ENCODE results near the gene LRRC1. TPM values are rescaled to one million over a fixed set of nuclear protein-coding genes. Genes with fewer than 3 reads are reported as not detected.

The LRRC1 gene
- total and polyA plus RNA-seq, 4 donors: 0.36 to 6.4 (median 0.94) TPM

DNA sequence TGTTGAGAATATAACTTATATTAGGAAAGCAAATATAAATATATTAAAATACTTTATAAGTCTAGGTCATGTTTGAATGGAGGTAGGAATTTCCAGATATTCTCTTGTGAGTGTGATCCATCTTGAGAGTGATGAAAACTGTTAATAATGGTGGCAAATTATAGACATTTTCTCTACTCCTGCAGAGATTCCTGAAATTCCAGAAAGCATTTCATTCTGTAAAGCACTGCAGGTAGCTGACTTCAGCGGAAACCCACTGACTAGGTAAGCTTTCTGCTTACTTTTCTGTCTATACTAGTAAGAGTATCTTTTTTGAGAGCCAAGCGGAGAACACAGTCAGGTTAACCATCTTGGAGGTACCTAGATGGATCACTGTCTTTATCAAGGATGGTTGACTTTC is 84.0 kb downstream of the LRRC1 start:
- H3K27ac ChIP-seq (ENCODE audit: low read depth in 1 of 2, low read length in 2 of 2): no peak overlapping the region
- no peak overlapping the region for H3K4me3 ChIP-seq (ENCODE audit: low read depth in 1 of 3, low read length in 3 of 3)
- DNase-seq (ENCODE audit: low spot score): no peak
- H3K4me1 ChIP-seq (ENCODE audit: control insufficient read depth in 4 of 4, insufficient read depth in 4 of 4, low read length in 3 of 4): no peaks in the 10 kb centered on the region
- no peaks in the 10 kb centered on the region for H3K9me3 ChIP-seq (ENCODE audit: control insufficient read depth in 4 of 4, low read length in 3 of 4)
- H3K9ac ChIP-seq (ENCODE audit: low read depth in 1 of 2, low read length in 2 of 2): no peak overlapping the region
- H3K27me3 ChIP-seq (ENCODE audit: control insufficient read depth in 4 of 4, insufficient read depth in 4 of 4, low read length in 3 of 4): no peaks in the 10 kb centered on the region
- no peaks in the 10 kb centered on the region for H3K36me3 ChIP-seq (ENCODE audit: control insufficient read depth in 4 of 4, insufficient read depth in 3 of 4, low read depth in 1 of 4, low read length in 3 of 4)
- 96% methylated on average over 2 of the region's 2 CpGs for WGBS
- TF ChIP-seq FOXA1 (IDR thresholded peaks at IDR 0.05) (no peak), RAD21 (IDR thresholded peaks at IDR 0.05) (no peak), EGR1 (IDR thresholded peaks at IDR 0.05; ENCODE audit: low read depth in 2 of 2) (no peak)
- TF ChIP-seq, protein P1, sequence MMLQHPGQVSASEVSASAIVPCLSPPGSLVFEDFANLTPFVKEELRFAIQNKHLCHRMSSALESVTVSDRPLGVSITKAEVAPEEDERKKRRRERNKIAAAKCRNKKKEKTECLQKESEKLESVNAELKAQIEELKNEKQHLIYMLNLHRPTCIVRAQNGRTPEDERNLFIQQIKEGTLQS (IDR thresholded peaks at IDR 0.05): no peak

DNA sequence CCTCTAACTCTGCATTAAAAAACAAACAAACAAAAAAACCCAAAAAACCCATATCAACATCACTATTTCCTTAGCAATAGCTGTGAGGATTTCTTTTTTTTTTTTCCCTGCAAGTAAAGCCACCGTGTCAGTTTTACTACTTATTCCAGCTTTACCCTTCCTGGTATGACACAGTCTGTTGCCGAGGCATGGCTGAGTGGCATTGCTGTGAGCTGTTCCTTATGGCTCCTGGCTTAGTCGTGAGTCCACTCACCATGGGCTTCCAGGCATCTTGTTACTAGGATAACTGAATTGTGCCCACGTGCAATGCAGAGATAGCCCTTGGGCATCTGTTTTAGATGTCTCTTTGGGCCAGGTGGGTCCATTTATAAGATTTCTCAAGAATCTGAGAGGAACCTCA is 84.8 kb downstream of the LRRC1 start:
- WGBS: 65% methylated on average over 4 of the region's 4 CpGs
- H3K9me3 ChIP-seq (ENCODE audit: control insufficient read depth in 4 of 4, low read length in 3 of 4): no peaks in the 10 kb centered on the region

DNA sequence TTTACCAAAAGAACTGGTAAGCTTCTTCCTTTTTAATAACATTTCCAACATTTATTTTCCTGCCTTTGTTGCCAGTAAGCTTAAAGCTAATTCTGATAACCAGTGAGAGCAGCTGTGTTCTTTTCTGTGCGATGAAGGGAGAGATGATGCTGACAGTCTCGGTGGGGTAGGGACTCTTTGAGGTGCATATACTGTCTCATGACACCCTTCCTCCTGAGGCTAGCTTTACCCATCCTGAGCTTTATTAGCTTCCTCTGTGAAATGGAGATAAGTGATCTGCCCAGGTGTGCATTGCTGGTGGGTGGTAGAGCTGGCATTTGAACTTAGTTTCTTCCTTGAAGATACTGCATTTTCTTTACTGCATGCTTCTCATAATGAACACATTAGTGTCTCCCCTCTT is 92.5 kb downstream of the LRRC1 start:
- 84% methylated on average over 2 of the region's 2 CpGs for WGBS
- no peaks in the 10 kb centered on the region for H3K27me3 ChIP-seq (ENCODE audit: control insufficient read depth in 4 of 4, insufficient read depth in 4 of 4, low read length in 3 of 4)
- TF ChIP-seq, protein P2, sequence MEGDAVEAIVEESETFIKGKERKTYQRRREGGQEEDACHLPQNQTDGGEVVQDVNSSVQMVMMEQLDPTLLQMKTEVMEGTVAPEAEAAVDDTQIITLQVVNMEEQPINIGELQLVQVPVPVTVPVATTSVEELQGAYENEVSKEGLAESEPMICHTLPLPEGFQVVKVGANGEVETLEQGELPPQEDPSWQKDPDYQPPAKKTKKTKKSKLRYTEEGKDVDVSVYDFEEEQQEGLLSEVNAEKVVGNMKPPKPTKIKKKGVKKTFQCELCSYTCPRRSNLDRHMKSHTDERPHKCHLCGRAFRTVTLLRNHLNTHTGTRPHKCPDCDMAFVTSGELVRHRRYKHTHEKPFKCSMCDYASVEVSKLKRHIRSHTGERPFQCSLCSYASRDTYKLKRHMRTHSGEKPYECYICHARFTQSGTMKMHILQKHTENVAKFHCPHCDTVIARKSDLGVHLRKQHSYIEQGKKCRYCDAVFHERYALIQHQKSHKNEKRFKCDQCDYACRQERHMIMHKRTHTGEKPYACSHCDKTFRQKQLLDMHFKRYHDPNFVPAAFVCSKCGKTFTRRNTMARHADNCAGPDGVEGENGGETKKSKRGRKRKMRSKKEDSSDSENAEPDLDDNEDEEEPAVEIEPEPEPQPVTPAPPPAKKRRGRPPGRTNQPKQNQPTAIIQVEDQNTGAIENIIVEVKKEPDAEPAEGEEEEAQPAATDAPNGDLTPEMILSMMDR (IDR thresholded peaks at IDR 0.05; ENCODE audit: low read depth, low read length, missing input control): no peak
- TF ChIP-seq TAF1 (conservative IDR thresholded peaks at IDR 0.05): no peak
- no peak for TF ChIP-seq HNF4G (IDR thresholded peaks at IDR 0.05)
- H3K9ac ChIP-seq (ENCODE audit: low read depth in 1 of 2, low read length in 2 of 2): no peak overlapping the region
- no peak overlapping the region for H3K4me3 ChIP-seq (ENCODE audit: low read depth in 1 of 3, low read length in 3 of 3)
- H3K36me3 ChIP-seq (ENCODE audit: control insufficient read depth in 4 of 4, insufficient read depth in 3 of 4, low read depth in 1 of 4, low read length in 3 of 4): no peaks in the 10 kb centered on the region
- H3K4me1 ChIP-seq (ENCODE audit: control insufficient read depth in 4 of 4, insufficient read depth in 4 of 4, low read length in 3 of 4): no peaks in the 10 kb centered on the region
- DNase-seq (ENCODE audit: low spot score): no peak
- H3K27ac ChIP-seq (ENCODE audit: low read depth in 1 of 2, low read length in 2 of 2): no peak overlapping the region
- no peaks in the 10 kb centered on the region for H3K9me3 ChIP-seq (ENCODE audit: control insufficient read depth in 4 of 4, low read length in 3 of 4)

More for the DNA sequence above, 84.8 kb downstream of the LRRC1 start:
- Histone ChIP-seq H3K27me3 (ENCODE audit: control insufficient read depth in 4 of 4, insufficient read depth in 4 of 4, low read length in 3 of 4) (no peaks in the 10 kb centered on the region), H3K9ac (ENCODE audit: low read depth in 1 of 2, low read length in 2 of 2) (no peak overlapping the region), H3K4me3 (ENCODE audit: low read depth in 1 of 3, low read length in 3 of 3) (no peak overlapping the region), H3K4me1 (ENCODE audit: control insufficient read depth in 4 of 4, insufficient read depth in 4 of 4, low read length in 3 of 4) (no peaks in the 10 kb centered on the region), H3K27ac (ENCODE audit: low read depth in 1 of 2, low read length in 2 of 2) (no peak overlapping the region), H3K36me3 (ENCODE audit: control insufficient read depth in 4 of 4, insufficient read depth in 3 of 4, low read depth in 1 of 4, low read length in 3 of 4) (no peaks in the 10 kb centered on the region)
- TF ChIP-seq HNF4A (conservative IDR thresholded peaks at IDR 0.05) (no peak), JUND (IDR thresholded peaks at IDR 0.05) (no peak), FOXA2 (IDR thresholded peaks at IDR 0.05) (no peak)
- DNase-seq (ENCODE audit: low spot score): no peak

DNA sequence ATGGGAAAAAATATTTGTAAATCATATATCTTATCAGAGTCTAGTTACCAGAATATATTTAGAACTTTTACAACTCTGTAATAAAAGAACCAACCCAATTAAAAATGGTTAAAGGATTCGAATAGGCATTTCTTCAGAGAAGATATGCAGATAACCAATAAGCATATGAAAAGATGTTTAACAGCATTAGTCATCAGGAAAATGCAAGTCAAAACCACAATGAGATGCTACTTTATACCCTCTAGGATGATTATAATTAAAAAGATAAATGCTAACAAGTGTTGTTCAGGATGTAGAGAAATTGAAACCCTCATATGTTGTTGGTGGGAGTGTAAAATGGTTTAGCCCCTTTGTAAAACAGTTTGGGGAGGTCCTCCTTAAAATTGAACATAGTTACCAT is 94.1 kb downstream of the LRRC1 start:
- Histone ChIP-seq H3K27me3 (ENCODE audit: control insufficient read depth in 4 of 4, insufficient read depth in 4 of 4, low read length in 3 of 4) (no peaks in the 10 kb centered on the region), H3K4me1 (ENCODE audit: control insufficient read depth in 4 of 4, insufficient read depth in 4 of 4, low read length in 3 of 4) (no peaks in the 10 kb centered on the region), H3K9ac (ENCODE audit: low read depth in 1 of 2, low read length in 2 of 2) (no peak overlapping the region), H3K4me3 (ENCODE audit: low read depth in 1 of 3, low read length in 3 of 3) (no peak overlapping the region), H3K9me3 (ENCODE audit: control insufficient read depth in 4 of 4, low read length in 3 of 4) (no peaks in the 10 kb centered on the region), H3K36me3 (ENCODE audit: control insufficient read depth in 4 of 4, insufficient read depth in 3 of 4, low read depth in 1 of 4, low read length in 3 of 4) (no peaks in the 10 kb centered on the region), H3K27ac (ENCODE audit: low read depth in 1 of 2, low read length in 2 of 2) (no peak overlapping the region)
- DNase-seq (ENCODE audit: low spot score): no peak
- WGBS: 70% methylated on average over 1 of the region's 1 CpG
- TF ChIP-seq RAD21 (IDR thresholded peaks at IDR 0.05): no peak
- TF ChIP-seq HNF4A (conservative IDR thresholded peaks at IDR 0.05): no peak
- TF ChIP-seq, protein P2 (IDR thresholded peaks at IDR 0.05; ENCODE audit: low read depth, low read length, missing input control): no peak
- no peak for TF ChIP-seq EGR1 (IDR thresholded peaks at IDR 0.05; ENCODE audit: low read depth in 2 of 2)
- TF ChIP-seq YY1 (IDR thresholded peaks at IDR 0.05): no peak
- TF ChIP-seq, protein P3, sequence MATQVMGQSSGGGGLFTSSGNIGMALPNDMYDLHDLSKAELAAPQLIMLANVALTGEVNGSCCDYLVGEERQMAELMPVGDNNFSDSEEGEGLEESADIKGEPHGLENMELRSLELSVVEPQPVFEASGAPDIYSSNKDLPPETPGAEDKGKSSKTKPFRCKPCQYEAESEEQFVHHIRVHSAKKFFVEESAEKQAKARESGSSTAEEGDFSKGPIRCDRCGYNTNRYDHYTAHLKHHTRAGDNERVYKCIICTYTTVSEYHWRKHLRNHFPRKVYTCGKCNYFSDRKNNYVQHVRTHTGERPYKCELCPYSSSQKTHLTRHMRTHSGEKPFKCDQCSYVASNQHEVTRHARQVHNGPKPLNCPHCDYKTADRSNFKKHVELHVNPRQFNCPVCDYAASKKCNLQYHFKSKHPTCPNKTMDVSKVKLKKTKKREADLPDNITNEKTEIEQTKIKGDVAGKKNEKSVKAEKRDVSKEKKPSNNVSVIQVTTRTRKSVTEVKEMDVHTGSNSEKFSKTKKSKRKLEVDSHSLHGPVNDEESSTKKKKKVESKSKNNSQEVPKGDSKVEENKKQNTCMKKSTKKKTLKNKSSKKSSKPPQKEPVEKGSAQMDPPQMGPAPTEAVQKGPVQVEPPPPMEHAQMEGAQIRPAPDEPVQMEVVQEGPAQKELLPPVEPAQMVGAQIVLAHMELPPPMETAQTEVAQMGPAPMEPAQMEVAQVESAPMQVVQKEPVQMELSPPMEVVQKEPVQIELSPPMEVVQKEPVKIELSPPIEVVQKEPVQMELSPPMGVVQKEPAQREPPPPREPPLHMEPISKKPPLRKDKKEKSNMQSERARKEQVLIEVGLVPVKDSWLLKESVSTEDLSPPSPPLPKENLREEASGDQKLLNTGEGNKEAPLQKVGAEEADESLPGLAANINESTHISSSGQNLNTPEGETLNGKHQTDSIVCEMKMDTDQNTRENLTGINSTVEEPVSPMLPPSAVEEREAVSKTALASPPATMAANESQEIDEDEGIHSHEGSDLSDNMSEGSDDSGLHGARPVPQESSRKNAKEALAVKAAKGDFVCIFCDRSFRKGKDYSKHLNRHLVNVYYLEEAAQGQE (IDR thresholded peaks at IDR 0.05): no peak
- TF ChIP-seq FOXA2 (IDR thresholded peaks at IDR 0.05): no peak
- no peak for TF ChIP-seq HNF4G (IDR thresholded peaks at IDR 0.05)
- no peak for TF ChIP-seq RXRA (IDR thresholded peaks at IDR 0.05)
- TF ChIP-seq, protein P1 (IDR thresholded peaks at IDR 0.05): no peak
- no peak for TF ChIP-seq GABPA (IDR thresholded peaks at IDR 0.05 in 1 of 2, conservative IDR thresholded peaks at IDR 0.05 in 1 of 2)
- TF ChIP-seq FOXA1 (IDR thresholded peaks at IDR 0.05): no peak
- TF ChIP-seq, protein P4, sequence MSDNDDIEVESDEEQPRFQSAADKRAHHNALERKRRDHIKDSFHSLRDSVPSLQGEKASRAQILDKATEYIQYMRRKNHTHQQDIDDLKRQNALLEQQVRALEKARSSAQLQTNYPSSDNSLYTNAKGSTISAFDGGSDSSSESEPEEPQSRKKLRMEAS (IDR thresholded peaks at IDR 0.05): no peak

Measured in liver (tissue), 9 donors.